KOPT-K1 (cell line): ENCODE data around the gene MARCO.
"Not testable (repeated sequence)": the region's sequence is repeated elsewhere in the genome, so short reads cannot be mapped to it uniquely, and the experiment has no call there.

Experiments used
- H3K27ac ChIP-seq: fragments of 200-600 bp; sonication (generic); 2 replicates; pipeline ENCODE4 v1.5.1; 2016; ENCODE audit warnings: antibody characterized with exemption, mild to moderate bottlenecking, low read depth, low read length; ENCODE audit not compliant: poor library complexity, severe bottlenecking
- H3K36me3 ChIP-seq: fragments of 200-600 bp; sonication (generic); 2 replicates; pipeline ENCODE4 v1.5.1; 2017; ENCODE audit warnings: antibody characterized with exemption, mild to moderate bottlenecking, low read length, moderate library complexity; ENCODE audit not compliant: insufficient read depth
- H3K9me3 ChIP-seq: fragments of 200-600 bp; sonication (generic); 2 replicates; pipeline ENCODE4 v1.5.1; 2017; ENCODE audit warnings: antibody characterized with exemption, low read length, mild to moderate bottlenecking; ENCODE audit not compliant: insufficient read depth, poor library complexity, severe bottlenecking

Gene MARCO

GRCh38 chr2:118948266-118948665, 6.3 kb downstream of the MARCO start:
- H3K9me3 ChIP-seq, H3K36me3 ChIP-seq, H3K27ac ChIP-seq: not testable (repeated sequence)

GRCh38 chr2:118954297-118955060, 12.5 kb downstream of the MARCO start:
- Histone ChIP-seq H3K36me3 (no peaks in the 10 kb centered on the region), H3K27ac (no peak overlapping the region), H3K9me3 (no peaks in the 10 kb centered on the region)

DNA sequence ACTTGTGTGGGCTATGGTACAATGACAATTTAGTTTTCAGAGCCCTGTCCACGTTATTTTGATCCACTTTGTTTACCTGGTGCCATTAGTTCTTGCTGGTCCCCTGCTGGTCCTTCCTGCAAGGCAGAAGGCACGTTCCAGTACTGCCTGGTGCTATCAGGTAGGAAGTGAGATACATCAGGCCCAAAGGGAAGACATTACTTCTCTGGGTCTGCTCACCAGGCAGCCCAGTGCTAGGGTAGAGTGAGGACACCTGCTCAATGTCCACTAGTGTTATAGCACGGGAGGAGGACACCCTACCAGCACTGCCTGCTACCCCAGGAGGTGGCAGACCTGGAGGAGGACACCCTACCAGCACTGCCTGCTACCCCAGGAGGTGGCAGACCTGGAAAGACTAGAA, 23.7 kb downstream of the MARCO start:
- no peaks in the 10 kb centered on the region for H3K36me3 ChIP-seq
- no peak overlapping the region for H3K27ac ChIP-seq

DNA sequence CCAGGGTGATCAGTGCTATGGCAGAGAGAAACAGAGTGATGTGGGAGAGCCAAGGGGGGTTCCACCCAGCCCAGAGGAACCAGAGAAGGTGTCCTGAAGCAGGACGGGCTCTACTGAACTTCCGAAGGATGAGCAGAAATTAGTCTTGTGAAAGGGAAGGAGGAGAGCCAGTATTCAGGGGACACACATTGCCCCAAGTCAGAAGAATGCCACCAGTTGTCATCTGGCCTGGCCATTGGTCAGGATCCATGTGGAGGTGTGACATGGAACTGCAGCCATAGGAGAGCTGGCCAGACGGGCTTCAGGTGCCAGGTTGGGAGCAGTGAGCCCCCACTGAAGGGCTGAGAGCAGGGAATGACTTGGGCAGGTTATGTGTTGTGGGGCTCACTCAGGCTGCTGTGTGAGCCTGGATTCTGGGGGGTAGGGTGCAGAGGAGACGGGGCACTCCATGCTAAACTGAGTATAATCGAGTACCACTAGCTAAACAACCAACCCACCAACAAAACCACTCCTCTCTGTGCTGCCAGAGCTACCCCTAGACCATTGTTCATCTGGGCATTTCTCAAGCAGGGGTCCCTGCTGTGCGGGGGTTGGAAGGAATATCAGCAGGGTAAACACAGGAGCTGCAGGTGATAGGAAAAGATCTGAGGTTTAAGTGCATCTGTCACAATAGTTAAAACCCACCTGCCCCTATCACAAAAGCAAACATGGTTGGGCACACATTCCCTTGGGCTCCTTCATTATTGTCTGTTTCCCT, 25.3 kb downstream of the MARCO start:
- Histone ChIP-seq H3K36me3 (no peaks in the 10 kb centered on the region), H3K27ac (no peak overlapping the region), H3K9me3 (no peaks in the 10 kb centered on the region)

More for the DNA sequence above, 23.7 kb downstream of the MARCO start:
- H3K9me3 ChIP-seq = no peaks in the 10 kb centered on the region

- H3K27ac ChIP-seq = no peak overlapping the region
- no peaks in the 10 kb centered on the region for H3K9me3 ChIP-seq
- H3K36me3 ChIP-seq = no peaks in the 10 kb centered on the region
These were observed 26.0 kb downstream of the MARCO start for GRCh38 chr2:118968042-118968441.

GRCh38 chr2:118968961-118969733, 27.2 kb downstream of the MARCO start:
- Histone ChIP-seq H3K9me3 (no peaks in the 10 kb centered on the region), H3K27ac (no peak overlapping the region), H3K36me3 (no peaks in the 10 kb centered on the region)

GRCh38 chr2:118969734-118970395, 27.9 kb downstream of the MARCO start:
- no peak overlapping the region for H3K27ac ChIP-seq
- H3K36me3 ChIP-seq = no peaks in the 10 kb centered on the region
- no peaks in the 10 kb centered on the region for H3K9me3 ChIP-seq

GRCh38 chr2:118970396-118971135, 28.6 kb downstream of the MARCO start:
- Histone ChIP-seq H3K9me3 (no peaks in the 10 kb centered on the region), H3K27ac (no peak overlapping the region), H3K36me3 (no peaks in the 10 kb centered on the region)

DNA sequence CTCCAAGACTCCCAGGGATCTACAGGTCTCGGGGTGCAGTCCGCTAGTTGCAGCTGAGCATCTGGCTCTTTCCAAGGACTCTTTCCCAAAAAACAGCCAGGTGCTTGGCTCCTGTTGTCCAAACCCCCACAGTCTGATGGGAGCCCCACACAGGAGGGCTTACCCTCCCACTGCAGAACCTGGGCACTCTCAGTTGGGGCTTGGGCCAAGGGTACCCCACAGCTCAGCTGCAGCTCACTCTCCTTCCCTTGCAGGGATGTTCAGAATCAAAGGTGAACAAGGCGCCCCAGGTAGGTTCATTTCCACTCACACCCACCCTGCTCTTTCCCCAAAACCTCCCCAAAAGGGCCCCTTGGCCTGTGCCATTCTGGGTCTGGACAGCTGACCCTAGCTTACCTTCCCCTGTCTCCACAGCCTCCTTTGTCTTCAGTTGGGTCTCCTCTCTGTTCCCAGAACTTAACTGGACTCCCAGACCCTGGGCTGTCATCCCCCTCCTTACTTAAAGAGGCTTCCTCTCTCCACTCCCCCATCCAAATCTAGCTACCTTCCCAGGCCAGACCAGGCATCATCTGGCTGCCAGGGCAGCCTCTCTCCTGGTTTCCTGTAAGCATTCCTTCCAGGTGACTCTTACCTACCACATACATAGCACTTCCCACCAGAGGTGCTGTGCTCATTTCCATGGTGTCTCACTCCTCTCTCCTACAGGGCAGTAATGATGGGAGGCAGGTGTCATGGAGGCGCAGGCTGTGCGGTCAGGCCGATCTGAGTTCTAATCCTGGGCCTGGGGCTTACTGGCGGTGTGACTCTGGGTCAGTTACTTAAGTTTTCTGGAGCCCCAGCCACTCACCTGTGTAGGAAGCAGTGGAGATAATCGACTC, 29.5 kb downstream of the MARCO start:
- Histone ChIP-seq H3K9me3 (no peaks in the 10 kb centered on the region), H3K36me3 (no peaks in the 10 kb centered on the region), H3K27ac (no peak overlapping the region)

DNA sequence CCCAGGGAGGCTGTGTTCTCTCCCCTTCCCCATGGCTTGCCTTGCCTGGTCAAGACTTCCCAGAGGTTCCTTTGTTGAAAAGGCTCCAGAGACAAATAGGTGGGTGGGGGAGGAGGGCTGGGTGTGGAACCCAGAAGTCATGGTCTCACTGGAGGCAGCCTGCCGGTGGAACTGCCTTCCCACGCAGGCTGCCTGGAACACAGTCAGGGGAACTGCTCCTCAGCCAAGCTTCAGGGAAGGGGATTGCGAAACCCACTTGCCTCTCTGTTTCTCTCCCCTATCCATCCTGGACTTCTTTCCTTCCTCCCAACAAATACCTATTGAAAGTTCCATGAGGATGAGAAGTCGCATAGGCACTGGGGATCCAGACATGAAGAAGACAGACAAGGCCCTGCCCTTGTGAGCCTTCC, 31.6 kb downstream of the MARCO start:
- Histone ChIP-seq H3K9me3 (no peaks in the 10 kb centered on the region), H3K27ac (no peak overlapping the region), H3K36me3 (no peaks in the 10 kb centered on the region)

DNA sequence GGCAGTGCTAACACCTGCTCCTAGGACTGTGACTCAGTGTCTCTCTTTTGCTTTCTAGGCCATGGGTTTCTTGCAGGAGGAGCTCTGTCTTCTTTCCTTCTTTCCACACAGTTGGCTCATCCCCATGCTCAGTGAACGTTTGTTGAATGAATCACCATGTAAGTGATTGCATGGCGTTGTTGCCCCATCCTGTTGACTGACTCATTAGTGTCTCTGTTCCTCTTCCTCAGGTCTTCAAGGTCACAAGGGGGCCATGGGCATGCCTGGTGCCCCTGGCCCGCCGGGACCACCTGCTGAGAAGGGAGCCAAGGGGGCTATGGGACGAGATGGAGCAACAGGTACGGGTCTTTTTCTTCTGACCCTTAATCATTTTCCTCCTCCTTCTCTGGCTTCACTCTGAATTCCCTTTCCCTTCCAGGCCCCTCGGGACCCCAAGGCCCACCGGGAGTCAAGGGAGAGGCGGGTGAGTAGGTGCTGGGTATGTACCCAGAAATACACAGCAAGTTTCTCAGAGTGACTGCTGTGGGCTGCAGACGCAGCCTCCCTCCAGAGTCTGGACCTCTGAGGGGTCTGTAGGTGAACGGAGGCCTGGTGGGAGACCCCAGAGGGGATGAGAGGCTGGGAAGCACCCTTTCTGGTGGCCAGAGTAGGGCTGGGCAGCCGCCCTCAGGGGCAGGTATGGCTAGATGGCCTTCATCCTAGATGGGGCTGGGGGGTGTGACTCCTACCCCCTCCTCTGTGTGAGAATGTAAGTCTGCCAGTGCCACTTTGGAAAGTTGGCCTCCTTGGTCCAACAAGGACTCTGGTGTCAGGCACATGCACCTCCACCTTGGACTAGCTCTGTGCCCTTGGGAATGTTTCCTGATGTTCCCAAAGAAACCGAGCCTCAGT, 32.4 kb downstream of the MARCO start:
- no peaks in the 10 kb centered on the region for H3K36me3 ChIP-seq
- H3K9me3 ChIP-seq = no peaks in the 10 kb centered on the region
- no peak overlapping the region for H3K27ac ChIP-seq

DNA sequence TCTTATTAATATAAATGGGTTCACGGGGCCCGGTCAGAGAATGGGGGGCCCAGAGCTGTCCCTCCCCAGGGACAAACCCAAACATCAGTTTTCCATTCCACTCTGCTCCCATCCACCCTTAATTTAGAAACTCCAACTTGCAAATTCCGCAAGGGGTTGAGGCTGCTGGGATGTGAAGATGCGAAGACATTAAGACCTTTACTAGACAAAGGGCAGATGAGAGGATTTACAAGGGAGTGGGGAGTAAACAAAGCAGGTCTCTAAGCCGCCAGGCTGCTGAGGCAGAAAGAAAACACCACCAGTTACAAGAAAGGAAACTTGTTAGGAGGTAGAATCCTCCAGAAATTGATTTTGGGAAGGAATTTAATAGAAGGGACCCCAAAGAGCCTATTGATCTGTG, 33.1 kb downstream of the MARCO start:
- H3K9me3 ChIP-seq = no peaks in the 10 kb centered on the region
- no peaks in the 10 kb centered on the region for H3K36me3 ChIP-seq
- no peak overlapping the region for H3K27ac ChIP-seq

DNA sequence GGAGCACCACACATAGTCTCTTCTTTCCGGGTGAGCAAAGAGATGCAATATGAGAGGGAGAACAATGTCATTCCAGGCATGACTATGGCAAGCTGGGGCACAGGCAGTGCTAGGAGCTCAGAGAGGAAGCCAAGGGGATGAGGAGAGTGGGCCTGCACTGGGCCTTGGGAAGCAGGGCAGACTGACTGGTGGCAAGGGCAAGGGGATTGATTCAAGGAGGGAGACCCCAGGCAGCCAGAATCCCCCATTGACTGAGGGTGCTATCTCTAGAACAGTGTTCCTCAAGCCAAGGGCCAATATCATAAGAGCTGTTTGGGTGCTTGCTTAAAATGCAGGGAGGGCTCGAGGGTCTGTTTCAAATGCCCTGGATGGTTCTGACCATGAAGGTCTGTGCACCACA, 36.1 kb downstream of the MARCO start:
- Histone ChIP-seq H3K27ac (no peak overlapping the region), H3K9me3 (no peaks in the 10 kb centered on the region), H3K36me3 (no peaks in the 10 kb centered on the region)
